ENCODE results near the gene LILRA1.
"Not testable (repeated sequence)": the region's sequence is repeated elsewhere in the genome, so short reads cannot be mapped to it uniquely, and the experiment has no call there.

LILRA1 gene

DNA sequence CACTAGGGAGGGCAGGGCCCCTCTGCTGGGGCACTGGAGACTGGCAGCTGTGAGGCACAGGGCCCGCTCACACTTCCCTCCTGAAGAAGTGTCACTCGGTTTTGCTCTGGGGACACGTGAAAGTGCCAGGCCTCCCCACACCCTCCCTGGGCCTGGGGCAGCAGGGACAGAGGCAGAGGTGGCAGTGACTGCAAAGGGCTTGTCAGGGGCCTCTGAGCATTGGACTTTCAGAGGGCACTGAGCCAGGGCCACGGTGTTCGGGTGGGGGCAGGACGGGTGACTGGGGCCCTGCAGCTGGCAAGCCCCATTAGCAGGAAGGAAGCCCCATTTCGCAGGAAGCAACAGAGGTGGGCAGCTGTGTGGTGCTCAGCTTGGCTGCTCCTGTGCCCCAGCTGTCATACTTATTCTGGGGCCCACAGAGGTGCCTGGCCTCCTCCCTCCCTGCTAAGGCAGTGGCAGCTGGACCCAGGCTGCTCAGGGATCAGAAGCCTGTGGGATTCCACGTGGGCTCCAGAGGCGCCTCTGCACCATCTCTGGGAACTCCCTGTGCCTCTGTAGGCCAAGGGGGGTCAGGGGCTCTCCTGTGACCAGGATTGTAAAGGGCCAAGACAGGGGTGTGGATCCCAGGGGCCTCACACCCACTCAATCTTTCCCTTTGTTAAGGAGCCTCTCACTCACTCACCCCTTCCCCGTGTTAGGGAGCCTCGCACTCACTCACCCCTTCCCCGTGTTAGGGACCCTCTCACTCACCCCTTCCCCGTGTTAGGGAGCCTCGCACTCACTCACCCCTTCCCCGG, 31.7 kb downstream of the LILRA1 start:
- not testable (repeated sequence) for DNase-seq (ENCODE audit: low spot score)

GRCh38 chr19:54626757-54627156, 33.3 kb downstream of the LILRA1 start:
- DNase-seq (ENCODE audit: low spot score): no peak

DNA sequence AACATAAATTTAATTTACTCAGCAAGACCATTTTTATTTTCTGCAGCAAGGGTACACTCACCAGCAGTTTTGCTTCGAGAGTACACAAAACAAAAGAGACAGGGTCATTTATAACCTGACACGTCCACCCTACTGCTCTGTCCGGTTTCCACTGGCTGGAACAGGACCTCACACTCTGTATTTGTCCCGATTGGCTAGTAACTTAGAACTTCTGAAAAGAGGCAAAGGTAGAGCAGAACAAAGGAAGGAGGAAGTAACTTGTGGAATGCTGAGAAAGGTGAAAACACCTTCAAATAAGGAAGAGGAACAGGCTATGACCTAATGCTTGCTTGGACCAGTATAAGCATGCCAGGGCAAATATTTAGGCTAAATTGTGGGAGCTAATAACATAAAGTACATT, 34.5 kb downstream of the LILRA1 start:
- not testable (repeated sequence) for DNase-seq (ENCODE audit: low spot score)

DNA sequence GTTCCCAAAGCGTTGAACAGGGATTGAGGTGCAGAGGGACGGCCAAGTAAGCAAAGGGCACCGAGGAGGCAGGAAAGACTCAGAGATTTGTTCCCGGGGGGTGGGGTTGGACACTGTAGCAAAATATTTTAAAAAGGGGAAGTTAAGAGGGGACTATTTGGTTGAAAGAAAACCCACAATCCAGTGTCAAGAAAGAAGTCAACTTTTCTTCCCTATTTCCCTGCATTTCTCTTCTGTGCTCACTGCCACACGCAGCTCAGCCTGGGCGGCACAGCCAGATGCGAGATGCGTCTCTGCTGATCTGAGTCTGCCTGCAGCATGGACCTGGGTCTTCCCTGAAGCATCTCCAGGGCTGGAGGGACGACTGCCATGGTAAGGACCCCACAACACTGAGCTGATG, 36.8 kb downstream of the LILRA1 start, which contains the start of gene LILRB1:
TSS of gene LILRB1 (plus strand) at position 223 of the 400 bp plus-strand sequence. CDS start 590 bp downstream, outside the sequence.
- DNase-seq (ENCODE audit: low spot score): not testable (repeated sequence)

DNA sequence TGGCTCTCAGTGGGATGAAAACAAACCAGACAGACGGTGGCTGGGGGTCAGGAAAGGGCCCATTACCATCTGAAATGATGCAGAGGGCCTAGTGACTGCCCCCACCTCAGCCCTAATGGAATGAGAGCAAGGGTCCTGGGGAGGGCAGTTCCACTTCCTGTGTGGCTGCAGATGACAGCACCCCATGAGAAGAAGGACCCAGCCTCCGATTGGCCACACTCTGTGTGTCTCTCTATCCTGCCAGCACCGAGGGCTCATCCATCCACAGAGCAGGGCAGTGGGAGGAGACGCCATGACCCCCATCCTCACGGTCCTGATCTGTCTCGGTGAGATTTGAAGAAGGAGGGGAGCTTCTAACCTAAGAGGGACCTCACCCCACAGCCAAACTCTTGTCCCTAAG, 37.4 kb downstream of the LILRA1 start:
- DNase-seq (ENCODE audit: low spot score): no peak

DNA sequence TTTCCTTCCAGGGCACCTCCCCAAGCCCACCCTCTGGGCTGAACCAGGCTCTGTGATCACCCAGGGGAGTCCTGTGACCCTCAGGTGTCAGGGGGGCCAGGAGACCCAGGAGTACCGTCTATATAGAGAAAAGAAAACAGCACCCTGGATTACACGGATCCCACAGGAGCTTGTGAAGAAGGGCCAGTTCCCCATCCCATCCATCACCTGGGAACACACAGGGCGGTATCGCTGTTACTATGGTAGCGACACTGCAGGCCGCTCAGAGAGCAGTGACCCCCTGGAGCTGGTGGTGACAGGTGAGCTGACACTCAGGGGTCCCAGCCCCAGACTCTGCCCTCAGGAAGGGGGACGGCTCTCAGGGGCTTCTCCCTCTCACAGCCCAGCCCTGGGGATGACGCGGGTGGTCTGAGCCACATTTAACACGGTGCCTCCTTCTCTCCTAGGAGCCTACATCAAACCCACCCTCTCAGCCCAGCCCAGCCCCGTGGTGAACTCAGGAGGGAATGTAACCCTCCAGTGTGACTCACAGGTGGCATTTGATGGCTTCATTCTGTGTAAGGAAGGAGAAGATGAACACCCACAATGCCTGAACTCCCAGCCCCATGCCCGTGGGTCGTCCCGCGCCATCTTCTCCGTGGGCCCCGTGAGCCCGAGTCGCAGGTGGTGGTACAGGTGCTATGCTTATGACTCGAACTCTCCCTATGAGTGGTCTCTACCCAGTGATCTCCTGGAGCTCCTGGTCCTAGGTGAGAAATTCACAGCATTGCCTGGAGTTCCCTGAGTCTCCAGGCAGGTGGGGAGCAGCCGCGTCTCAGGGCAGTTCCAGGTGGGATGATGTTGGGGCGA, 38.3 kb downstream of the LILRA1 start:
- DNase-seq (ENCODE audit: low spot score): not testable (repeated sequence)

GRCh38 chr19:54632517-54632916, 39.1 kb downstream of the LILRA1 start:
- not testable (repeated sequence) for DNase-seq (ENCODE audit: low spot score)

DNA sequence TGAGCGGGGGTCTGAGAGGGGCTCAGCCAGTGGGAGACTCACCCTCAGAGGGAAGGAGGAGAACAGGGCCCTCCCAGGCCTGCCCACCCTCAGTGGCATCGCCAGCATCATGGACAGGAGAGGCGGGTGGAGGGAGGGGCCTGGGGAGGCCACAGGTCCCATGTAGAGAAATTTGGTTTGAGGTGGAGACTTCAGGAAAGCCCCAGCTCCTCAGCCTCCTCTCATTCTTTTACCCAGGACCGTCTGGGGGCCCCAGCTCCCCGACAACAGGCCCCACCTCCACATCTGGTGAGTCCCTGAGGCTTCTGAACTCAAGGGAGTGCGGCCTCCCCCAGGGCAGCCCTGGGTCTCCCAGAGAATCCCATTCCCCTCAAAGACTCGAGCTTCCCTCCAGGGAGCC, 40.0 kb downstream of the LILRA1 start:
- no peak for DNase-seq (ENCODE audit: low spot score)

DNA sequence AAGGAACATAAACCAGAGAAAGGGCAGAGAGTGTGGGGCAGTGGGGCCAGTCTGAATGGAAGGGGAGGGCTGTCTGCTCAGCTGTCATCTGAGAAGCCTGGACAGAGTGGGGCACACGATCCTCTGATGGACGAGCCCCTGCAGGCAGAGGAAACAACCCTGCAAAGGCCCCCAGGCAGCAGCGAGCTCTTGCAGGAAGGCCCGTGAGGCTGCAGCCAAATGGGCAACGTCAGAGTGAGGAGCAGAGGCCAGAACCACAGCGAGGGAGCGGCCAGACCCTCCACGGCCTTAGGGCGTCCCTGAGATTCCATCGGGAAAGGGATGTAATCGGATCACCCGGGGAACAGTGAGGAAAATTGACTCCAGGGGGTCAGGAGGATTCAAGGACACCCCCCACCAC, 42.6 kb downstream of the LILRA1 start:
- not testable (repeated sequence) for DNase-seq (ENCODE audit: low spot score)

GRCh38 chr19:54638683-54639082, 45.3 kb downstream of the LILRA1 start:
- DNase-seq (ENCODE audit: low spot score): no peak

DNA sequence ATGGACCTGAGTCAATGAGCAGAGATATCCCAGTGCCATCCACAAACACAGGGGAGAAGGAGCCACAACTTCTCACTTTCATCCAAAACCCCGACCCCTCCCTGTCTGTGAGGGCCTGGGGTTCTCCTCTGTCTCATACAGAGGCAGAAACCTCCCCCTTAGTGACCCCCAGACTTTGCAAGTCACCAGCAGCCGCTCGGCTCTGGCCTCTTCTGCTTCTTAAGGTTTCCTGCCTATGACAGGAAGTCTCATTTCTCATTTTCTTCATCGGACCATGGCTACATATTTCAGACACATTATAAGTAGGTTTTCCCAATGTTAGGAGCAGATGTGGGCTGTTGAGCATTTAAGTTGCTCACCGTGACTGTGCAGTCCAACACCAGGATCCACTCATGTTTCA, 49.5 kb downstream of the LILRA1 start:
- DNase-seq (ENCODE audit: low spot score): not testable (repeated sequence)

DNA sequence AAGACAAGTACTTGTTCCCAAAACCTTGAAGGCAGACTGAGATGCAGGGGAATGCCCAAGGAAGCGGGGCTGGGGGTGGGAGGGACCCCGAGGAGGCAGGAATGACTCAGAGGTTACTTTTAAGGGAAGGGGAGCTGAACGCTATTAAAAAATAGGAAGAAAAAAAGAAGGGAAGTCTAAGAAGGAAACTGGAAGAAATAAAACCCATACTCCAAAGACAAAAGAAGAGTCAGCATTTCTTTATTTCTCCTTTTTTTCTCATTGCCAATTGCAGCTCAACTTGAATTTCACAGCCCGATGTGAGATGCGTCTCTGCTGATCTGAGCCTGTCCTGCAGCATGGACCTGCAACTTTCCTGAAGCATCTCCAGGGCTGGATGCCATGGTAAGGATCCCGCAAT, 50.2 kb downstream of the LILRA1 start:
- DNase-seq (ENCODE audit: low spot score): not testable (repeated sequence)

DNA sequence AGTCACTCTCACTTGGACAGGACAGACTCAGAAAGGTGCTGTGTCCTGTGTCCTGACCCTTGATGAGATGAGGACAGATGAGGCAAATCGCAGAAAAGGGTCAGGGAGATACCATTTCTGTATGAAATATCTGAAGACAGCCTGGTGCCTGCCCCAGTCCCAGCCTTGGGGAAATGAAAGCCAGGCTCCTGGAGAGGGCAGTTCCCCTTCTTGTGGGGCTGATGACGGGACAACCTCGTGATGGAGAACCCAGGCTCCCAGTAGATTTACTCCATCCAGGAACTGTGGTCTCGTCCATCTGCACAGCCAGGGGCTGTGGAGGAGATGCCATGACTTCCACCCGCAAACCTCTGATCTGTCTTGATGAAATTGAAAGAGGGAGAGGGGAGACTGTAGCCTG, 50.6 kb downstream of the LILRA1 start:
- DNase-seq (ENCODE audit: low spot score): peak; percentile 8

GRCh38 chr19:54646331-54646841, 53.0 kb downstream of the LILRA1 start:
- DNase-seq (ENCODE audit: low spot score): no peak

- no peak for DNase-seq (ENCODE audit: low spot score)
Observed at GRCh38 chr19:54648129-54648528, 54.7 kb downstream of the LILRA1 start.

GRCh38 chr19:54650108-54650655, 56.8 kb downstream of the LILRA1 start:
- DNase-seq (ENCODE audit: low spot score): no peak

Measured in putamen (tissue), 1 donor.